NCI-H1436 (cell line): ENCODE results near the gene AXDND1.
"Not testable (repeated sequence)": the region's sequence is repeated elsewhere in the genome, so short reads cannot be mapped to it uniquely, and the experiment has no call there.

Experiments
- DNase-seq: peaks from one replicate; lab custom pipeline; 2025; lab: John Stamatoyannopoulos, UW

Gene AXDND1

GRCh38 chr1:179365342-179366092 is at the start of gene AXDND1:
AXDND1 (plus strand) TSS chr1:179365971; CDS start chr1:179366510, 539 bp downstream.
- DNase-seq = peak; percentile 75

GRCh38 chr1:179318491-179318890 is 47.3 kb upstream of the AXDND1 start:
- no peak for DNase-seq

GRCh38 chr1:179321533-179322216 is 44.1 kb upstream of the AXDND1 start:
- DNase-seq = no peak

- DNase-seq = no peak
Measured at GRCh38 chr1:179322557-179322956, 43.2 kb upstream of the AXDND1 start.

- DNase-seq = no peak
Measured at GRCh38 chr1:179323436-179323835, 42.3 kb upstream of the AXDND1 start.

GRCh38 chr1:179325836-179326235 is 39.9 kb upstream of the AXDND1 start:
- no peak for DNase-seq

GRCh38 chr1:179326746-179327145 is 39.0 kb upstream of the AXDND1 start:
- no peak for DNase-seq

GRCh38 chr1:179327196-179327595 is 38.6 kb upstream of the AXDND1 start:
- no peak for DNase-seq

- no peak for DNase-seq
Measured at GRCh38 chr1:179327679-179328078, 38.1 kb upstream of the AXDND1 start.

GRCh38 chr1:179329862-179330261 is 35.9 kb upstream of the AXDND1 start:
- no peak for DNase-seq

GRCh38 chr1:179334440-179334839 is 31.3 kb upstream of the AXDND1 start:
- no peak for DNase-seq

GRCh38 chr1:179337288-179337687 is 28.5 kb upstream of the AXDND1 start:
- no peak for DNase-seq

GRCh38 chr1:179337942-179338560 is 27.7 kb upstream of the AXDND1 start:
- DNase-seq = no peak

- DNase-seq = no peak
Measured at GRCh38 chr1:179340918-179341317, 24.9 kb upstream of the AXDND1 start.

GRCh38 chr1:179341943-179342547 is 23.7 kb upstream of the AXDND1 start:
- DNase-seq = no peak

- no peak for DNase-seq
Measured at GRCh38 chr1:179342740-179343404, 22.9 kb upstream of the AXDND1 start.

GRCh38 chr1:179351281-179351680 is 14.5 kb upstream of the AXDND1 start:
- no peak for DNase-seq

GRCh38 chr1:179352236-179352635 is 13.5 kb upstream of the AXDND1 start:
- no peak for DNase-seq

GRCh38 chr1:179353546-179353945 is 12.2 kb upstream of the AXDND1 start:
- no peak for DNase-seq

- not testable (repeated sequence) for DNase-seq
Measured at GRCh38 chr1:179361631-179362030, 4.1 kb upstream of the AXDND1 start.

GRCh38 chr1:179366093-179366800 is 476 bp downstream of the AXDND1 start:
- no peak for DNase-seq
